ENCODE measurements around the gene TUT1. TPM values are rescaled to one million over a fixed set of nuclear protein-coding genes. Genes with fewer than 3 reads are reported as not detected.
"Not testable (repeated sequence)": the region's sequence is repeated elsewhere in the genome, so short reads cannot be mapped to it uniquely, and the experiment has no call there.

TUT1 gene
- polyA plus RNA-seq, 4 donors, result 19.7 to 28.5 (median 22.7) TPM

GRCh38 chr11:62559626-62560025 is 31.7 kb downstream of the TUT1 start:
- not testable (repeated sequence) for DNase-seq (ENCODE audit: low read depth in 4 of 4, low spot score in 2 of 4)

GRCh38 chr11:62559204-62559603 is 32.1 kb downstream of the TUT1 start:
- no peak for DNase-seq (ENCODE audit: low read depth in 4 of 4, low spot score in 2 of 4)

- no peak for DNase-seq (ENCODE audit: low read depth in 4 of 4, low spot score in 2 of 4)
Measured at GRCh38 chr11:62558669-62559068, 32.7 kb downstream of the TUT1 start.

- no peak for DNase-seq (ENCODE audit: low read depth in 4 of 4, low spot score in 2 of 4)
Measured at GRCh38 chr11:62556875-62557631, 34.3 kb downstream of the TUT1 start.

- DNase-seq (ENCODE audit: low read depth in 4 of 4, low spot score in 2 of 4), result peak in 1 of 4 donors; percentile 65
Measured at GRCh38 chr11:62556108-62556874, 35.0 kb downstream of the TUT1 start.

GRCh38 chr11:62555464-62556107 is 35.7 kb downstream of the TUT1 start:
- DNase-seq (ENCODE audit: low read depth in 4 of 4, low spot score in 2 of 4), result no peak

- no peak for DNase-seq (ENCODE audit: low read depth in 4 of 4, low spot score in 2 of 4)
Measured at GRCh38 chr11:62554387-62555167, 36.7 kb downstream of the TUT1 start.

GRCh38 chr11:62553839-62554361 is 37.4 kb downstream of the TUT1 start:
- no peak for DNase-seq (ENCODE audit: low read depth in 4 of 4, low spot score in 2 of 4)

GRCh38 chr11:62553080-62553838 is 38.1 kb downstream of the TUT1 start:
- DNase-seq (ENCODE audit: low read depth in 4 of 4, low spot score in 2 of 4), result peak in 1 of 4 donors; percentile 65

GRCh38 chr11:62552485-62553079 is 38.7 kb downstream of the TUT1 start:
- no peak for DNase-seq (ENCODE audit: low read depth in 4 of 4, low spot score in 2 of 4)

- not testable (repeated sequence) for DNase-seq (ENCODE audit: low read depth in 4 of 4, low spot score in 2 of 4)
Measured at GRCh38 chr11:62550478-62550877, 40.8 kb downstream of the TUT1 start.

GRCh38 chr11:62548545-62549335 is 42.6 kb downstream of the TUT1 start:
- DNase-seq (ENCODE audit: low read depth in 4 of 4, low spot score in 2 of 4), result no peak

GRCh38 chr11:62547691-62548281 is 43.5 kb downstream of the TUT1 start:
- no peak for DNase-seq (ENCODE audit: low read depth in 4 of 4, low spot score in 2 of 4)

GRCh38 chr11:62546929-62547625 is 44.2 kb downstream of the TUT1 start:
- DNase-seq (ENCODE audit: low read depth in 4 of 4, low spot score in 2 of 4), result no peak

- DNase-seq (ENCODE audit: low read depth in 4 of 4, low spot score in 2 of 4), result no peak
Measured at GRCh38 chr11:62546244-62546928, 44.9 kb downstream of the TUT1 start, which contains the start of gene AHNAK. Gene AHNAK (minus strand): TSS chr11:62546806. CDS start chr11:62536098, 10,708 bp downstream.

- DNase-seq (ENCODE audit: low read depth in 4 of 4, low spot score in 2 of 4), result peak; percentile 84 to 91 (median 90)
Measured at GRCh38 chr11:62545437-62546243, 45.7 kb downstream of the TUT1 start.

Data from left renal cortex interstitium (tissue), 4 donors.